Measurements from ENCODE around the gene FADS1.
A peak's percentile ranks its signal among the peaks of the same experiment; 100 is the strongest.

Gene FADS1

DNA sequence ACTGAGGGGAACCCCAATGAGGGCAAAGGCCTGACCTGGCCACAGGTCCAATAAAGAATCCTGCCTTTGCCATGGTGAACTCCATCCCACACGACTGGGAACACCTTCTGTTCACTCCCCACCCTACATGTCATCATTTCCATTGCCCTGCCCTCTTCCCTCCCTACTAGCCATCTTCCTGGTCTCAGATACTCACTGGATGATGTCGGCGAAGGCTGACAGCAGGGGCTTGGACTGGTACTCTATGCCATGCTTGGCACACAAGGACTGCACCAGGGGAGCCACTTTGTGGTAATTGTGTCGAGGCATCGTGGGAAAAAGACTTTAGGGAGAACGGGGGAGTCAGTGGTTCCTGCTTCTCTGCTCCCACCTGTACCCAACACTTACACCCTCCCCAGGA, 14.2 kb downstream of the FADS1 start:
- TF ChIP-seq, protein P1, sequence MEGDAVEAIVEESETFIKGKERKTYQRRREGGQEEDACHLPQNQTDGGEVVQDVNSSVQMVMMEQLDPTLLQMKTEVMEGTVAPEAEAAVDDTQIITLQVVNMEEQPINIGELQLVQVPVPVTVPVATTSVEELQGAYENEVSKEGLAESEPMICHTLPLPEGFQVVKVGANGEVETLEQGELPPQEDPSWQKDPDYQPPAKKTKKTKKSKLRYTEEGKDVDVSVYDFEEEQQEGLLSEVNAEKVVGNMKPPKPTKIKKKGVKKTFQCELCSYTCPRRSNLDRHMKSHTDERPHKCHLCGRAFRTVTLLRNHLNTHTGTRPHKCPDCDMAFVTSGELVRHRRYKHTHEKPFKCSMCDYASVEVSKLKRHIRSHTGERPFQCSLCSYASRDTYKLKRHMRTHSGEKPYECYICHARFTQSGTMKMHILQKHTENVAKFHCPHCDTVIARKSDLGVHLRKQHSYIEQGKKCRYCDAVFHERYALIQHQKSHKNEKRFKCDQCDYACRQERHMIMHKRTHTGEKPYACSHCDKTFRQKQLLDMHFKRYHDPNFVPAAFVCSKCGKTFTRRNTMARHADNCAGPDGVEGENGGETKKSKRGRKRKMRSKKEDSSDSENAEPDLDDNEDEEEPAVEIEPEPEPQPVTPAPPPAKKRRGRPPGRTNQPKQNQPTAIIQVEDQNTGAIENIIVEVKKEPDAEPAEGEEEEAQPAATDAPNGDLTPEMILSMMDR (IDR thresholded peaks at IDR 0.05; ENCODE audit: low read depth, low read length) = no peak
- H3K4me3 ChIP-seq (ENCODE audit: low read depth, low read length) = no peak overlapping the region
- no peak for DNase-seq
- no peaks in the 10 kb centered on the region for H3K27me3 ChIP-seq
- H3K4me1 ChIP-seq = peaks cover 10% of the 10 kb centered on the region
- peaks cover 33% of the 10 kb centered on the region for H3K36me3 ChIP-seq
- H3K9me3 ChIP-seq = no peaks in the 10 kb centered on the region

GRCh38 chr11:61800331-61801281, 16.2 kb downstream of the FADS1 start:
- no peak for DNase-seq
- Histone ChIP-seq H3K4me3 (ENCODE audit: low read depth, low read length) (no peak overlapping the region), H3K9me3 (no peaks in the 10 kb centered on the region), H3K36me3 (peaks cover 31% of the 10 kb centered on the region), H3K27me3 (no peaks in the 10 kb centered on the region), H3K4me1 (peaks cover 10% of the 10 kb centered on the region)
- TF ChIP-seq, protein P1 (IDR thresholded peaks at IDR 0.05; ENCODE audit: low read depth, low read length) = no peak

DNA sequence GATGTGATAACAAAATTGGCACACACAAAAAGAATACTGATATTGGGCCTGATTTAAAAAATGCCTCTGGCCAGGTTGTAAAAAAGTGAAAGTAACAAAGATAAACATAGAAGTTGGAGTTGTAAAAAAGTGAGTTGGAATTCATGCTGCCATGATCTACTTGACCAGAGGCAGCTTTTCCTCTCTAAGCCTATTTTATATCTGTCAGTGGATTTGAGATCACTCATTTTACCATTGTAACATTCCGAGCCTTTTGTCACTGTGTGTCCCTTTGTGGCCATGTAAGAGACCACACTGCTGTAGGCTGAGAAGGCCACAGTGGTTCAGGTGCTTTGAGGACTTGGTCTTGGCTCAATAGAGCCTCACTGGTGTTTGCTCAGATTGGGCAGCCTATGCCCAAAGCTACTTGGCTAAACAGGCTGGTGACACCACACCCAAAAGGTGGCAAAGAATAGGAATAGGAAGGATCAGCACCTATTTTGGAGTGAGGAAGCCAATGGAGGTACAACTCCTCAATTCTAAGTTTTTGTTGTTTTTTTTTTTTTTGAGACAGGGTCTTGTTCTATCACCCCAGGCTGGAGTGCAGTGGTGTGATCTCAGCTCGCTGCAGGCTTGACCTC, 17.0 kb downstream of the FADS1 start:
- H3K9me3 ChIP-seq = no peaks in the 10 kb centered on the region
- no peak overlapping the region for H3K4me3 ChIP-seq (ENCODE audit: low read depth, low read length)
- H3K36me3 ChIP-seq = peaks cover 38% of the 10 kb centered on the region
- DNase-seq = no peak
- TF ChIP-seq, protein P1 (IDR thresholded peaks at IDR 0.05; ENCODE audit: low read depth, low read length) = no peak
- H3K27me3 ChIP-seq = no peaks in the 10 kb centered on the region
- peaks cover 7% of the 10 kb centered on the region for H3K4me1 ChIP-seq

- DNase-seq = peak; percentile 67
- TF ChIP-seq, protein P1 (IDR thresholded peaks at IDR 0.05; ENCODE audit: low read depth, low read length) = peak; percentile 70
- Histone ChIP-seq H3K27me3 (no peaks in the 10 kb centered on the region), H3K36me3 (peaks cover 27% of the 10 kb centered on the region), H3K4me3 (ENCODE audit: low read depth, low read length) (no peak overlapping the region), H3K4me1 (no peaks in the 10 kb centered on the region), H3K9me3 (no peaks in the 10 kb centered on the region)
Observed at GRCh38 chr11:61797263-61797944, 19.4 kb downstream of the FADS1 start.

GRCh38 chr11:61795876-61796526, 20.8 kb downstream of the FADS1 start:
- Histone ChIP-seq H3K9me3 (no peaks in the 10 kb centered on the region), H3K27me3 (no peaks in the 10 kb centered on the region), H3K4me1 (no peaks in the 10 kb centered on the region), H3K36me3 (peaks cover 27% of the 10 kb centered on the region), H3K4me3 (ENCODE audit: low read depth, low read length) (no peak overlapping the region)
- no peak for DNase-seq
- TF ChIP-seq, protein P1 (IDR thresholded peaks at IDR 0.05; ENCODE audit: low read depth, low read length) = no peak
